Neural cell (in vitro differentiated cells): ENCODE results near the gene IDI2. TPM values are rescaled to one million over a fixed set of nuclear protein-coding genes. Genes with fewer than 3 reads are reported as not detected.
A peak's percentile ranks its signal among the peaks of the same experiment; 100 is the strongest.

Experiments used
- H2AFZ ChIP-seq: fragments of 200-600, 300-800 bp; sonication (generic), shearing (Covaris generic); 2 replicates; pipeline ENCODE4 v1.6.0; 2014; ENCODE audit warnings: low read depth, mild to moderate bottlenecking, antibody characterized with exemption, low read length, moderate library complexity
- H3F3A ChIP-seq: fragments of 200-600 bp; shearing (Covaris generic); 2 replicates; pipeline ENCODE4 v1.6.1; 2016; ENCODE audit warnings: mild to moderate bottlenecking, moderate library complexity, mixed read lengths, antibody characterized with exemption, low read length; ENCODE audit not compliant: insufficient read depth, poor library complexity, severe bottlenecking
- H3K27ac ChIP-seq: fragments of 200-600, 300-800 bp; sonication (generic), shearing (Covaris generic); 2 replicates; pipeline ENCODE4 v1.5.1; 2014; ENCODE audit warnings: mild to moderate bottlenecking, low read length, moderate library complexity
- H3K27me3 ChIP-seq: fragments of 300-800, 200-600 bp; sonication (generic), shearing (Covaris generic); 2 replicates; pipeline ENCODE4 v1.6.0; 2014; ENCODE audit warnings: mild to moderate bottlenecking, low read depth, low read length, moderate library complexity; ENCODE audit not compliant: insufficient read depth
- H3K36me3 ChIP-seq: fragments of 300-800, 200-600 bp; sonication (generic), shearing (Covaris generic); 2 replicates; pipeline ENCODE4 v1.5.1; 2014; ENCODE audit warnings: mild to moderate bottlenecking, antibody characterized with exemption, low read length, moderate library complexity; ENCODE audit not compliant: insufficient read depth
- H3K4me2 ChIP-seq: fragments of 300-800, 200-600 bp; sonication (generic), shearing (Covaris generic); 2 replicates; pipeline ENCODE4 v1.6.0; 2014; ENCODE audit warnings: mild to moderate bottlenecking, low read length
- H3K4me3 ChIP-seq: fragments of 300-800, 200-600 bp; sonication (generic), shearing (Covaris generic); 2 replicates; pipeline ENCODE4 v1.5.1; 2014; ENCODE audit warnings: mild to moderate bottlenecking, low read length, moderate library complexity
- H3K79me2 ChIP-seq: fragments of 200-600 bp; shearing (Covaris generic); replicated peaks from 2 replicates; pipeline ENCODE4 v1.6.0; 2014; ENCODE audit warnings: mild to moderate bottlenecking, low read length, moderate library complexity; ENCODE audit not compliant: insufficient read depth
- H3K9ac ChIP-seq: fragments of 300-800, 200-600 bp; sonication (generic), shearing (Covaris generic); 2 replicates; pipeline ENCODE4 v1.6.1; 2016; ENCODE audit warnings: mild to moderate bottlenecking, low read length, mixed read lengths
- H3K9me2 ChIP-seq: fragments of 200-600 bp; shearing (Covaris generic); 2 replicates; pipeline ENCODE4 v1.6.1; 2016; ENCODE audit warnings: mild to moderate bottlenecking, low read length, mixed read lengths; ENCODE audit not compliant: insufficient read depth
- H3K9me3 ChIP-seq: fragments of 200-600, 300-800 bp; sonication (generic), shearing (Covaris generic); 2 replicates; pipeline ENCODE4 v1.6.1; 2016; ENCODE audit warnings: mild to moderate bottlenecking, mixed run types, low read length, moderate library complexity, mixed read lengths
- H4K20me1 ChIP-seq: fragments of 200-600 bp; shearing (Covaris generic); 2 replicates; pipeline ENCODE4 v1.6.1; 2016; ENCODE audit warnings: mild to moderate bottlenecking, mixed run types; ENCODE audit not compliant: insufficient read depth
- EP300 ChIP-seq: fragments of 450-650 bp; conservative IDR thresholded peaks from 2 replicates; pipeline ENCODE4 v1.6.1; 2014; ENCODE audit warnings: antibody characterized with exemption, mild to moderate bottlenecking, moderate library complexity; ENCODE audit not compliant: poor library complexity, severe bottlenecking
- EZH2 ChIP-seq: fragments of 200-600, 300-800 bp; shearing (Covaris generic), sonication (generic); IDR thresholded peaks from 2 replicates; pipeline ENCODE4 v1.6.1; 2014; ENCODE audit warnings: antibody characterized with exemption, low read length, borderline replicate concordance, mild to moderate bottlenecking; ENCODE audit not compliant: insufficient read depth, poor library complexity, severe bottlenecking
- MXI1 ChIP-seq: fragments of 450-650 bp; conservative IDR thresholded peaks from 2 replicates; pipeline ENCODE4 v1.6.1; 2014; ENCODE audit warnings: antibody characterized with exemption, mild to moderate bottlenecking; ENCODE audit not compliant: poor library complexity, severe bottlenecking
- POLR2AphosphoS5 ChIP-seq: IDR thresholded peaks from 2 replicates; pipeline ENCODE4 v1.6.1; 2012
- RAD21 ChIP-seq: fragments of 450-650 bp; conservative IDR thresholded peaks from 2 replicates; pipeline ENCODE4 v1.6.1; 2014; ENCODE audit warnings: antibody characterized with exemption, mild to moderate bottlenecking, moderate library complexity
- REST ChIP-seq: IDR thresholded peaks from 2 replicates; pipeline ENCODE4 v1.6.1; 2012; ENCODE audit warnings: borderline replicate concordance
- SMC3 ChIP-seq: fragments of 450-650 bp; conservative IDR thresholded peaks from 2 replicates; pipeline ENCODE4 v1.6.1; 2014; ENCODE audit warnings: antibody characterized with exemption, mild to moderate bottlenecking, moderate library complexity; ENCODE audit not compliant: poor library complexity
- TAF1 ChIP-seq: IDR thresholded peaks from 2 replicates; pipeline ENCODE4 v1.6.1; 2012; ENCODE audit warnings: low read depth
- polyA plus RNA-seq: library from polyadenylated mRNA; depleted of rRNA; stranded (reverse); fragments of >200 nt; gene quantifications from 2 replicates; pipeline ENCODE4 v1.2.3, GENCODE V29; 2014
- TF ChIP-seq, protein P1 (sequence below): fragments of 450-650 bp; IDR thresholded peaks from 2 replicates; pipeline ENCODE4 v1.5.1; 2014; ENCODE audit warnings: antibody characterized with exemption, mild to moderate bottlenecking, moderate library complexity; ENCODE audit not compliant: poor library complexity, severe bottlenecking

The IDI2 gene
- polyA plus RNA-seq, 1 donor from 2014 or later: 0.24 TPM

- Histone ChIP-seq H3K27me3 (no peaks in the 10 kb centered on the region), H3F3A (peaks cover 5% of the 10 kb centered on the region), H3K36me3 (no peaks in the 10 kb centered on the region), H2AFZ (no peak overlapping the region), H3K79me2 (peaks cover 70% of the 10 kb centered on the region), H4K20me1 (no peaks in the 10 kb centered on the region), H3K9me3 (no peaks in the 10 kb centered on the region), H3K4me3 (peak overlapping the region; percentile 96), H3K9ac (no peak overlapping the region), H3K27ac (no peak overlapping the region), H3K4me2 (peak overlapping the region; percentile 71), H3K9me2 (no peaks in the 10 kb centered on the region)
- TF ChIP-seq SMC3 (no peak), TAF1 (no peak), POLR2AphosphoS5 (no peak), REST (no peak), MXI1 (no peak), EP300 (no peak), RAD21 (no peak), EZH2 (no peak)
- TF ChIP-seq, protein P1, sequence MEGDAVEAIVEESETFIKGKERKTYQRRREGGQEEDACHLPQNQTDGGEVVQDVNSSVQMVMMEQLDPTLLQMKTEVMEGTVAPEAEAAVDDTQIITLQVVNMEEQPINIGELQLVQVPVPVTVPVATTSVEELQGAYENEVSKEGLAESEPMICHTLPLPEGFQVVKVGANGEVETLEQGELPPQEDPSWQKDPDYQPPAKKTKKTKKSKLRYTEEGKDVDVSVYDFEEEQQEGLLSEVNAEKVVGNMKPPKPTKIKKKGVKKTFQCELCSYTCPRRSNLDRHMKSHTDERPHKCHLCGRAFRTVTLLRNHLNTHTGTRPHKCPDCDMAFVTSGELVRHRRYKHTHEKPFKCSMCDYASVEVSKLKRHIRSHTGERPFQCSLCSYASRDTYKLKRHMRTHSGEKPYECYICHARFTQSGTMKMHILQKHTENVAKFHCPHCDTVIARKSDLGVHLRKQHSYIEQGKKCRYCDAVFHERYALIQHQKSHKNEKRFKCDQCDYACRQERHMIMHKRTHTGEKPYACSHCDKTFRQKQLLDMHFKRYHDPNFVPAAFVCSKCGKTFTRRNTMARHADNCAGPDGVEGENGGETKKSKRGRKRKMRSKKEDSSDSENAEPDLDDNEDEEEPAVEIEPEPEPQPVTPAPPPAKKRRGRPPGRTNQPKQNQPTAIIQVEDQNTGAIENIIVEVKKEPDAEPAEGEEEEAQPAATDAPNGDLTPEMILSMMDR: no peak
Observed at GRCh38 chr10:1058017-1058416, 32.4 kb upstream of the IDI2 start.

DNA sequence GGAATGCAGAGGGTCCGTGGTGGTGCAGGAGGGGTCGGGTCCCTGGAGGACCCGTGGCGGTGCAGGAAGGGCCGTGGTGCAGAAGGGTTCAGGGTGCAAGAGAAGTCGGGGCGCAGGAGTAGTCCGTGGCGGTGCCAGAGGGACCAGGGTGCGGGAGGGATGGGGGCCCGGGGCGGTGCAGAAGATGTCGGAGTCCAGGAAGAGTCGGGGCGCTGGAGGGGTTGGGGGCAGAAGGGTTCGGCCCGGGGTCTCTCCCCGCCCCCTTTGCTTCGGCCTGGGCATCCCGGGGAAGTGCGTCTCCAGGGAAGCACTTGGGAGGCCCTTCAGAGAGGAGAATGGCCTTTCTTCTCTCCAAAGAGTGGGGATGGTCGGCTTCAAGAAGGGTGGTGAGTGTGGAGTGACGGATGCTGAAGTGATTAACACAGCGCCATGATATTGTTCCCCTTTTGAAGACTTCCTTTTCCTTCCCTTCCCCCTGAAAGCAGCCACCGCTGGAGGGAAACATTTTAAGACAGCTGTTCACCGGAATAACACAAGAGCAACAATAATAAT is 31.5 kb upstream of the IDI2 start:
- H3F3A ChIP-seq: peaks cover 5% of the 10 kb centered on the region
- H2AFZ ChIP-seq: peak overlapping the region; percentile 53
- H3K27me3 ChIP-seq: no peaks in the 10 kb centered on the region
- H3K9me2 ChIP-seq: no peaks in the 10 kb centered on the region
- TF ChIP-seq, protein P1: no peak
- no peak for TF ChIP-seq POLR2AphosphoS5
- no peak for TF ChIP-seq REST
- TF ChIP-seq RAD21: no peak
- TF ChIP-seq TAF1: no peak
- TF ChIP-seq EZH2: no peak
- TF ChIP-seq SMC3: no peak
- no peak for TF ChIP-seq EP300
- no peak for TF ChIP-seq MXI1
- H3K9ac ChIP-seq: peak overlapping the region; percentile 94
- H3K79me2 ChIP-seq: peaks cover 78% of the 10 kb centered on the region
- no peaks in the 10 kb centered on the region for H3K36me3 ChIP-seq
- H3K9me3 ChIP-seq: no peaks in the 10 kb centered on the region
- peak overlapping the region; percentile 91 for H3K27ac ChIP-seq
- no peaks in the 10 kb centered on the region for H4K20me1 ChIP-seq
- H3K4me3 ChIP-seq: peak overlapping the region; percentile 96
- H3K4me2 ChIP-seq: peak overlapping the region; percentile 71
